Natural killer cell (primary cell): ENCODE data around the gene GRPR. TPM values are rescaled to one million over a fixed set of nuclear protein-coding genes. Genes with fewer than 3 reads are reported as not detected.
"Not testable (repeated sequence)": the region's sequence is repeated elsewhere in the genome, so short reads cannot be mapped to it uniquely, and the experiment has no call there.

Source experiments
- ATAC-seq, 3 donors: fragments of 150-1000 bp in 2 of 3; fragments of 200-7000 bp in 1 of 3; cut with Tn5 transposase; 1 replicate in 1 of 3; 2 replicates in 2 of 3; pipeline ENCODE4 v1.10.0; 2021; ENCODE audit warnings: mild to moderate bottlenecking in 2 of 3, moderate library complexity in 2 of 3
- DNase-seq, 2 donors: peaks; one replicate each; pipeline versions ENCODE4 v3.0.0 to v3.0.0-alpha.2; 2013 to 2021; ENCODE audit warnings: mixed read lengths in 1 of 2
- H3K27ac ChIP-seq: one replicate; pipeline ENCODE4 v1.5.1; 2013; ENCODE audit warnings: mild to moderate bottlenecking, low read length
- H3K27me3 ChIP-seq: one replicate; pipeline ENCODE4 v1.6.1; 2013; ENCODE audit warnings: low read length; ENCODE audit not compliant: control insufficient read depth, insufficient read depth
- H3K36me3 ChIP-seq: one replicate; pipeline ENCODE4 v1.6.1; 2013; ENCODE audit warnings: low read length; ENCODE audit not compliant: control insufficient read depth, insufficient read depth
- H3K4me1 ChIP-seq: one replicate; pipeline ENCODE4 v1.6.1; 2013; ENCODE audit warnings: low read length; ENCODE audit not compliant: control insufficient read depth, insufficient read depth
- H3K4me3 ChIP-seq: one replicate; pipeline ENCODE4 v1.5.1; 2013; ENCODE audit warnings: low read length
- H3K9me3 ChIP-seq: one replicate; pipeline ENCODE4 v1.6.1; 2013; ENCODE audit warnings: low read length; ENCODE audit not compliant: control insufficient read depth, insufficient read depth
- H3K27ac Mint-ChIP-seq, 2 donors: one replicate each; pipeline ENCODE4 v1.8.0; 2022; ENCODE audit warnings: mild to moderate bottlenecking in 2 of 2, mixed read lengths in 2 of 2, moderate library complexity in 1 of 2
- H3K27me3 Mint-ChIP-seq, 2 donors: one replicate each; pipeline ENCODE4 v1.8.0; 2022; ENCODE audit warnings: low read depth in 2 of 2, mixed read lengths in 2 of 2
- H3K36me3 Mint-ChIP-seq: one replicate; pipeline ENCODE4 v1.8.0; 2022; ENCODE audit warnings: mixed read lengths
- H3K4me1 Mint-ChIP-seq, 2 donors: one replicate each; pipeline ENCODE4 v1.8.0; 2022; ENCODE audit warnings: mixed read lengths in 2 of 2
- H3K4me3 Mint-ChIP-seq: one replicate; pipeline ENCODE4 v1.8.0; 2022; ENCODE audit warnings: mild to moderate bottlenecking, moderate library complexity, mixed read lengths
- H3K9me3 Mint-ChIP-seq, 2 donors: one replicate each; pipeline ENCODE4 v1.8.0; 2022; ENCODE audit warnings: mixed read lengths in 2 of 2
- WGBS: methylation state at CpG from one replicate; pipeline ENCODE4 v1.1.7; 2013; ENCODE audit warnings: missing lambda C conversion rate; ENCODE audit not compliant: insufficient coverage; 5-methylcytosine and 5-hydroxymethylcytosine counted together
- intact Hi-C: fragments of 100-400 bp; cut with micrococcal nuclease; formaldehyde crosslinking; loops from one replicate; pipeline ENCODE4 v1.14.2; 2022
- total RNA-seq, 4 donors: library from RNA; stranded (reverse); fragments of 120-200 nt in 1 of 4; gene quantifications; one replicate each; pipeline versions ENCODE4 v1.2.3 to v1.2.4, GENCODE V29; 2013 to 2022
- TF ChIP-seq, protein P1 (sequence below): fragments of 200-600 bp; IDR thresholded peaks from one replicate; pipeline ENCODE4 v1.8.0; 2022; ENCODE audit warnings: antibody characterized with exemption

GRPR gene
- total RNA-seq, 3 donors from 2014 or later (not counting 1 experiment from before 2014, with no cell fraction given), result 0.36 TPM; not detected in 2

- Histone ChIP-seq H3K9me3 (no peaks in the 10 kb centered on the region), H3K36me3 (no peaks in the 10 kb centered on the region), H3K4me3 (no peak overlapping the region), H3K27me3 (no peaks in the 10 kb centered on the region), H3K4me1 (no peaks in the 10 kb centered on the region), H3K27ac (no peak overlapping the region)
- Mint-ChIP-seq H3K27me3 (peaks cover 0 to 51% of the 10 kb centered on the region in 2 donors), H3K9me3 (no peaks in the 10 kb centered on the region), H3K4me1 (no peaks in the 10 kb centered on the region), H3K27ac (no peak overlapping the region), H3K36me3 (no peaks in the 10 kb centered on the region), H3K4me3 (no peak overlapping the region)
- no peak for ATAC-seq
- TF ChIP-seq, protein P1, sequence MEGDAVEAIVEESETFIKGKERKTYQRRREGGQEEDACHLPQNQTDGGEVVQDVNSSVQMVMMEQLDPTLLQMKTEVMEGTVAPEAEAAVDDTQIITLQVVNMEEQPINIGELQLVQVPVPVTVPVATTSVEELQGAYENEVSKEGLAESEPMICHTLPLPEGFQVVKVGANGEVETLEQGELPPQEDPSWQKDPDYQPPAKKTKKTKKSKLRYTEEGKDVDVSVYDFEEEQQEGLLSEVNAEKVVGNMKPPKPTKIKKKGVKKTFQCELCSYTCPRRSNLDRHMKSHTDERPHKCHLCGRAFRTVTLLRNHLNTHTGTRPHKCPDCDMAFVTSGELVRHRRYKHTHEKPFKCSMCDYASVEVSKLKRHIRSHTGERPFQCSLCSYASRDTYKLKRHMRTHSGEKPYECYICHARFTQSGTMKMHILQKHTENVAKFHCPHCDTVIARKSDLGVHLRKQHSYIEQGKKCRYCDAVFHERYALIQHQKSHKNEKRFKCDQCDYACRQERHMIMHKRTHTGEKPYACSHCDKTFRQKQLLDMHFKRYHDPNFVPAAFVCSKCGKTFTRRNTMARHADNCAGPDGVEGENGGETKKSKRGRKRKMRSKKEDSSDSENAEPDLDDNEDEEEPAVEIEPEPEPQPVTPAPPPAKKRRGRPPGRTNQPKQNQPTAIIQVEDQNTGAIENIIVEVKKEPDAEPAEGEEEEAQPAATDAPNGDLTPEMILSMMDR, result no peak
- intact Hi-C loops, result no loop called here
- WGBS, result no CpG with 5 or more reads among the region's 3 CpGs
- DNase-seq, result no peak
These were observed 49.0 kb downstream of the GRPR start for GRCh38 chrX:16172391-16172790.

- TF ChIP-seq, protein P1, result no peak
- Histone ChIP-seq H3K27ac (no peak overlapping the region), H3K4me3 (no peak overlapping the region), H3K27me3 (no peaks in the 10 kb centered on the region), H3K36me3 (no peaks in the 10 kb centered on the region), H3K4me1 (no peaks in the 10 kb centered on the region), H3K9me3 (no peaks in the 10 kb centered on the region)
- no CpG with 5 or more reads among the region's 3 CpGs for whole genome bisulfite sequencing
- ATAC-seq, result no peak
- Mint-ChIP-seq H3K27ac (no peak overlapping the region), H3K36me3 (no peaks in the 10 kb centered on the region), H3K4me1 (no peaks in the 10 kb centered on the region), H3K9me3 (no peaks in the 10 kb centered on the region), H3K27me3 (peaks cover 1 to 72% of the 10 kb centered on the region in 2 donors), H3K4me3 (no peak overlapping the region)
- intact Hi-C loops, result no loop called here
- no peak for DNase-seq
These were observed 52.1 kb downstream of the GRPR start for GRCh38 chrX:16175329-16176061.

- Histone ChIP-seq H3K4me1 (no peaks in the 10 kb centered on the region), H3K9me3 (no peaks in the 10 kb centered on the region), H3K27me3 (no peaks in the 10 kb centered on the region), H3K27ac (no peak overlapping the region), H3K4me3 (no peak overlapping the region), H3K36me3 (no peaks in the 10 kb centered on the region)
- TF ChIP-seq, protein P1, result no peak
- Mint-ChIP-seq H3K4me3 (no peak overlapping the region), H3K36me3 (no peaks in the 10 kb centered on the region), H3K27me3 (peaks cover 4 to 67% of the 10 kb centered on the region in 2 donors), H3K9me3 (no peaks in the 10 kb centered on the region), H3K4me1 (no peaks in the 10 kb centered on the region), H3K27ac (no peak overlapping the region)
- ATAC-seq (no peak), DNase-seq (no peak)
- intact Hi-C loops, result no loop called here
- 60% methylated on average over 1 of the region's 2 CpGs for WGBS
These were observed 53.9 kb downstream of the GRPR start for GRCh38 chrX:16177260-16177659.

DNA sequence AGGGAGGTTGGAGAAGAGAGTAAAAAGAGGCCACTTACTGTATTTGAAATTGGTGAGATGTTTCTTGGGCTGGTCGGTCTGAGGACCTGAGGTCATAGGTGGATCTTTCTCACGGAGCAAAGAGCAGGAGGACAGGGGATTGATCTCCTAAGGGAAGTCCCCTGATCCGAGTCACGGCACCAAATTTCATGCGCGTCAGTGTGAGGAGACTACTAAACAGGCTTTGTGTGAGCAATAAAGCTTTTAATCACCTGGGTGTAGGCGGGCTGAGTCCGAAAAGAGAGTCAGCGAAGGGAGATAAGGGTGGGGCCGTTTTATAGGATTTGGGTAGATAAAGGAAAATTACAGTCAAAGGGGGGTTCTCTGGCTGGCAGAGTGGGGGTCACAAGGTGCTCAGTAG, 60.5 kb downstream of the GRPR start:
- DNase-seq, H3K36me3 ChIP-seq, H3K36me3 Mint-ChIP-seq, H3K4me3 ChIP-seq, H3K27me3 ChIP-seq, H3K4me3 Mint-ChIP-seq, H3K4me1 Mint-ChIP-seq, ATAC-seq, H3K4me1 ChIP-seq, H3K27ac Mint-ChIP-seq, H3K9me3 Mint-ChIP-seq, intact Hi-C loops, H3K9me3 ChIP-seq, H3K27ac ChIP-seq: not testable (repeated sequence)
- H3K27me3 Mint-ChIP-seq, result peaks cover 4 to 26% of the 10 kb centered on the region in 2 donors
- 89% methylated on average over 6 of the region's 10 CpGs for WGBS
